Heart right ventricle (tissue), 16 donors: ENCODE data around the gene OSBPL1A. TPM values are rescaled to one million over a fixed set of nuclear protein-coding genes. Genes with fewer than 3 reads are reported as not detected.
A peak's percentile ranks its signal among the peaks of the same experiment; 100 is the strongest.

ENCODE experiments used
- ATAC-seq, 8 donors: fragments of 200-7000 bp; cut with Tn5 transposase; one replicate each; pipeline ENCODE4 v1.9.1; 2020; ENCODE audit warnings: mild to moderate bottlenecking in 8 of 8, moderate library complexity in 8 of 8, moderate number of reproducible peaks in 1 of 8
- DNase-seq, 2 donors: peaks; one replicate each; pipeline ENCODE4 v3.0.0-alpha.2; 2020
- H3K27ac ChIP-seq, 10 donors: fragments of 200-600 bp; sonication (generic) in 2 of 10; one replicate each; pipeline versions ENCODE4 v1.5.0 to v1.8.0; 2020 to 2022; ENCODE audit warnings: mild to moderate bottlenecking in 3 of 10
- H3K27me3 ChIP-seq, 7 donors: fragments of 200-600 bp; one replicate each; pipeline ENCODE4 v1.8.0; 2021 to 2022; ENCODE audit warnings: mild to moderate bottlenecking in 2 of 7
- H3K36me3 ChIP-seq, 9 donors: fragments of 200-600 bp; sonication (generic) in 1 of 9; one replicate each; pipeline versions ENCODE4 v1.5.0 to v1.8.0; 2020 to 2022; ENCODE audit warnings: mild to moderate bottlenecking in 2 of 9
- H3K4me1 ChIP-seq, 9 donors: fragments of 200-600 bp; sonication (generic) in 1 of 9; one replicate each; pipeline versions ENCODE4 v1.5.0 to v1.8.0; 2020 to 2022; ENCODE audit warnings: mild to moderate bottlenecking in 4 of 9
- H3K4me3 ChIP-seq, 10 donors: fragments of 200-600 bp; sonication (generic) in 2 of 10; one replicate each; pipeline versions ENCODE4 v1.5.0 to v1.8.0; 2020 to 2022; ENCODE audit warnings: mild to moderate bottlenecking in 7 of 10, moderate library complexity in 2 of 10
- H3K9me3 ChIP-seq, 11 donors: fragments of 200-600 bp in 10 of 11; sonication (generic) in 2 of 11; one replicate each; pipeline versions ENCODE4 v1.5.0 to v1.8.0; 2013 to 2022; ENCODE audit warnings: mild to moderate bottlenecking in 2 of 11, control low read depth in 1 of 11, moderate library complexity in 1 of 11
- CTCF ChIP-seq, 9 donors: fragments of 200-600 bp; sonication (generic) in 2 of 9; IDR thresholded peaks; one replicate each; pipeline versions ENCODE4 v1.5.0 to v1.8.0; 2021 to 2022; ENCODE audit warnings: antibody characterized with exemption in 9 of 9, mild to moderate bottlenecking in 5 of 9, moderate library complexity in 1 of 9
- WGBS, 2 donors: extraction: QIAGEN DNeasy Blood & Tissue Kit; methylation state at CpG; one replicate each; pipeline ENCODE4 v1.1.7; 2013; ENCODE audit warnings: inconsistent platforms in 1 of 2; 5-methylcytosine and 5-hydroxymethylcytosine counted together
- intact Hi-C, 10 donors: fragments of 100-400 bp; cut with DNase I; formaldehyde crosslinking; loops; one replicate each; pipeline versions ENCODE4 v1.11.1 to v1.14.2; 2022
- polyA plus RNA-seq, 2 donors: library from polyadenylated mRNA; stranded (reverse); fragments of 200-250 nt; gene quantifications; one replicate each; pipeline ENCODE4 v1.2.3, GENCODE V29; 2013
- total RNA-seq, 10 donors: library from RNA; stranded (reverse); fragmentation: NEBNext Ultra II Directional in 3 of 10; extraction: Animal tissue kit (Norgen Biotek cat#: 25700) in 3 of 10; gene quantifications; one replicate each; pipeline versions ENCODE4 v1.2.1 to v1.2.4, GENCODE V29; 2021 to 2023
- donor health status: Arrhythmogenic right ventricular cardiomyopathy.
- donor health status: ischemic (EF 13 %, LVEDD 7.1; RV severe dilation, severe dysfunction).
- donor health status: healthy with polysubstance abuse.
- donor health status: DM: no; HTN: yes; CAD: no.
- donor health status: DM: no; HTN: no; CAD: no.
- donor health status: ischemic (EF 25% LVEDD 6.9; RV normal size, moderate dysfunction).
- donor health status: ischemic (EF 25% LVEDD 5.7; RV mildly dilated, moderate dysfunction).
- donor health status: healthy.
- donor health status: DM: yes; HTN: yes; CAD: no.
- donor health status: Ischemic cardiomyopathy.
- donor health status: ischemic (EF 35%, LVEDD 5.7; RV mildly dilated, moderate dysfunction).
- donor health status: nonischemic (EF 11% LVEDD 7.7; RV severe dilation, severe dysfunction).
- donor health status: DM: yes; HTN: yes; CAD: no.
- donor health status: PGD.
- donor health status: ischemic (EF 29% LVEDD 5.4; RV normal size, mild dysfunction).
- donor health status: nonischemic (EF 23%, LVEDD 6.1; RV moderate dilation, normal function).

Gene OSBPL1A
- total and polyA plus RNA-seq, 12 donors, result 26.5 to 85.6 (median 61.0) TPM

- Histone ChIP-seq H3K36me3 (peaks cover 0 to 25% (median 0%) of the 10 kb centered on the region in 9 donors), H3K9me3 (no peaks in the 10 kb centered on the region), H3K4me3 (no peak overlapping the region), H3K27me3 (no peaks in the 10 kb centered on the region), H3K4me1 (peaks cover 0 to 56% (median 30%) of the 10 kb centered on the region in 9 donors), H3K27ac (peak overlapping the region in 1 of 10 donors; percentile 37)
- DNase-seq (peak in 1 of 2 donors; percentile 15), ATAC-seq (peak in 7 of 8 donors; percentile 29 to 85 (median 74))
- intact Hi-C loops, result loop anchor here in 1 of 10 donors (10.0 kb wide), 1 partner anchor 55 kb away; no protein-coding TSS in a partner anchor
- 62 to 70% methylated on average over 7 of the region's 7 CpGs for WGBS, 2 donors
- no peak for TF ChIP-seq CTCF (IDR thresholded peaks at IDR 0.05)
Measured at GRCh38 chr18:24219561-24220317, 177.9 kb downstream of the OSBPL1A start.

GRCh38 chr18:24214913-24215312, 182.7 kb downstream of the OSBPL1A start:
- TF ChIP-seq CTCF (IDR thresholded peaks at IDR 0.05), result no peak
- H3K4me1 ChIP-seq, result peaks cover 7 to 59% (median 40%) of the 10 kb centered on the region in 9 donors
- H3K36me3 ChIP-seq, result no peaks in the 10 kb centered on the region
- ATAC-seq (peak in 4 of 8 donors; percentile 11 to 59 (median 39)), DNase-seq (no peak)
- peak overlapping the region in 6 of 10 donors; percentile 22 to 74 (median 49) for H3K27ac ChIP-seq
- intact Hi-C loops, result no loop called here
- H3K9me3 ChIP-seq, result no peaks in the 10 kb centered on the region
- WGBS, 2 donors, result 42 to 43% methylated on average over 1 of the region's 1 CpG
- H3K4me3 ChIP-seq, result no peak overlapping the region
- no peaks in the 10 kb centered on the region for H3K27me3 ChIP-seq

DNA sequence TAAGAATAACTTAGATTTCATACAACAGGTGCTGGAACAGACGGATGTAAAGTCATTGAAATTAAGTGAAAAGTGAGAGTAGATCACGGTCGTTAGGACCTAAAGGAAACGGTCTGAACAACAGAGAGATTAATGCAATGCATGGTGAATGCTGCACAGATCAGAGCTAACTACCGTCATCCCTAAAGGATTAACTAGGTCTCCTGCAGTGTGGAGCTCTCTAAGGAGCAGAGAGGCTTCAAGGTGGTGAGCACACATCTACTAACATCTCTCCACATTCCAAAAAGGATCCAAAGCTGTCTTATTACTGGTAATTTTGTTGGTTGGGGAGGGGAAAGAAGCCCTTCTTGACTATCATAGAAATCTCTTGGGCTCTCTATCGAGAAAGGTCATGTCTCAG, 183.5 kb downstream of the OSBPL1A start:
- WGBS, 2 donors, result 71 to 78% methylated on average over 6 of the region's 6 CpGs
- intact Hi-C loops, result no loop called here
- ATAC-seq (no peak), DNase-seq (no peak)
- peak overlapping the region in 8 of 10 donors; percentile 6 to 74 (median 34) for H3K27ac ChIP-seq
- no peak for TF ChIP-seq CTCF (IDR thresholded peaks at IDR 0.05)
- no peak overlapping the region for H3K4me3 ChIP-seq
- H3K9me3 ChIP-seq, result no peaks in the 10 kb centered on the region
- H3K27me3 ChIP-seq, result no peaks in the 10 kb centered on the region
- H3K36me3 ChIP-seq, result no peaks in the 10 kb centered on the region
- H3K4me1 ChIP-seq, result peaks cover 7 to 53% (median 40%) of the 10 kb centered on the region in 9 donors

- intact Hi-C loops, result no loop called here
- H3K36me3 ChIP-seq, result no peaks in the 10 kb centered on the region
- H3K27me3 ChIP-seq, result no peaks in the 10 kb centered on the region
- DNase-seq (no peak), ATAC-seq (peak in 6 of 8 donors; percentile 42 to 89 (median 63))
- H3K4me3 ChIP-seq, result no peak overlapping the region
- TF ChIP-seq CTCF (IDR thresholded peaks at IDR 0.05), result no peak
- WGBS, 2 donors, result 81 to 88% methylated on average over 6 of the region's 6 CpGs
- H3K27ac ChIP-seq, result peak overlapping the region in 1 of 10 donors; percentile 74
- peaks cover 7 to 56% (median 40%) of the 10 kb centered on the region in 9 donors for H3K4me1 ChIP-seq
- no peaks in the 10 kb centered on the region for H3K9me3 ChIP-seq
Measured at GRCh38 chr18:24212939-24213338, 184.7 kb downstream of the OSBPL1A start.
